HG03196 (cell line): ENCODE data around the gene SGO2.
"Not testable (repeated sequence)": the region's sequence is repeated elsewhere in the genome, so short reads cannot be mapped to it uniquely, and the experiment has no call there.

Experiments
- ATAC-seq: cut with Tn5 transposase; IDR thresholded peaks from one replicate; pipeline ENCODE4 v1.9.1; 2021; ENCODE audit not compliant: unreplicated experiment

The SGO2 gene

DNA sequence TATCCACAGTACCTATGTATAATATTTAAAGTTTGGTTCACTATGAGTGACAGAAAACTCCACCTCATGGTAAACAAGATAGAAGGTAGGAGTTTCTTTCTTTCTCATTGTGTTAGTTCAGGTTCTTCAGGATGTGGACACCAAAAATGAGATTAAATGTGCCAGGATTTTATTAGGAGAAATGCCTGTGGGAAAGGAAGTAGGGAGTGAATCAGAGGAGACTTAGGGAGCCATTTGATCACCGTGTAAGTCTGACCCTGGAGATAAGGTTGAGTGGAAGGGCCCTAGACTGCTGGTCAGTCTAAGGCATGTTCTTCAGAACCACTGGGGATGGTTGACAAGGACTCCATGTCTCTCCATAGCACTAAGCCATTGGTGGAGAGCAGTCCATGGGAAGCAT lies 67.9 kb downstream of the SGO2 start:
- ATAC-seq, result no peak

GRCh38 chr2:200595913-200596312 lies 69.9 kb downstream of the SGO2 start:
- no peak for ATAC-seq

- no peak for ATAC-seq
Measured at GRCh38 chr2:200596774-200597570, 71.0 kb downstream of the SGO2 start.

- ATAC-seq, result no peak
Measured at GRCh38 chr2:200599206-200599605, 73.2 kb downstream of the SGO2 start.

DNA sequence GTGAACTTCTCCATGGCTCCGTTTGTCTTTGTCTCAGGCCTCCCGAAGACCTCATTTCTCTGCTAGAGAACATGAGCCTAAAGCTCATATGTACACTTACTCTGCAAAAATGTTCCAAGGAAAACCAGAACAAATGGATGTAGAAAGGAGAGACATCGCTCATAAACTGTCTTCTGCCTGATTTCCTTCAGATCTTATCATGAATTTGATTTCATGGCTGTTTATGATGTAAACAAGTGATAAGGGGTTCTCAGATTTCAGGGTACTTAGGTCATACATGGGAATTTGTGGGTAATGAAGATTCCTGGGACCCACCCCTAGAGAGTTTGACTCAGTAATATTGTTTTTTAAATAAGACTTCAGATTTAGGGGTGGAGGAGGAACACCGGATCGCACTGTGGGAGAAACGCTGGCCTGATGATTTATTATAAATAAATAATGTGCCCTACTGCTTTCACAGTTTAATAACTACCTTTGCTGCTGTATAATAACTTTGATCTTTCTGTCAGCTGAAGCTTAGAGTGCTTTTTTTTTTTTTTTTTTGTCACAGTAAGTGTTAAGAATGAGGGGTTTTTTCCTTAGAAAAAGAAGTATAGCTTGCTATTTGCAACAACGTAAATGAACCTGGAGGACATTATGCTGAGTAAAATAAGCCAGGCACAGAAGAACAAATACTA lies 74.7 kb downstream of the SGO2 start:
- ATAC-seq, result no peak

GRCh38 chr2:200602584-200602983 lies 76.6 kb downstream of the SGO2 start:
- ATAC-seq, result no peak

DNA sequence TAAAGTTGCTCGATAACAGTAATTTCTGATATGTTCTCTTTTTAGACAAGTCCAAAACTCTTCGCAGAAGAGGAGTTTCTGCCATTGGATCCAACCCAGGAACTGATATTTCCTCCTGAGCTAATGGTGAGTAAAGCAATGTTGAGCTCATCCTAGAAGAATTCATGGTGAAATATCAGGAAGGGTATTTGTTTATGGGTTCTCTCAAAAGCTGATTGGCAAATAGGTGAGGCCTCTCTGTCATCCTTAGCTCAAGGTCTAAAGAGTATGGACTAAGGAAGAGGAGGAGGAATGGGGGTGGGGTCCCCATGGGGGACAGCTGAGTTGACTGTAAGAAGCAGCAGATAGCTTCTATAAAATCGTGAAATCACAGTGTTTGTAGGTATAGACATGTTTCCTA lies 78.0 kb downstream of the SGO2 start:
- no peak for ATAC-seq

- ATAC-seq, result no peak
Measured at GRCh38 chr2:200604571-200605255, 78.7 kb downstream of the SGO2 start.

- ATAC-seq, result no peak
Measured at GRCh38 chr2:200608341-200609027, 82.5 kb downstream of the SGO2 start.

- ATAC-seq, result no peak
Measured at GRCh38 chr2:200609028-200609614, 83.1 kb downstream of the SGO2 start.

DNA sequence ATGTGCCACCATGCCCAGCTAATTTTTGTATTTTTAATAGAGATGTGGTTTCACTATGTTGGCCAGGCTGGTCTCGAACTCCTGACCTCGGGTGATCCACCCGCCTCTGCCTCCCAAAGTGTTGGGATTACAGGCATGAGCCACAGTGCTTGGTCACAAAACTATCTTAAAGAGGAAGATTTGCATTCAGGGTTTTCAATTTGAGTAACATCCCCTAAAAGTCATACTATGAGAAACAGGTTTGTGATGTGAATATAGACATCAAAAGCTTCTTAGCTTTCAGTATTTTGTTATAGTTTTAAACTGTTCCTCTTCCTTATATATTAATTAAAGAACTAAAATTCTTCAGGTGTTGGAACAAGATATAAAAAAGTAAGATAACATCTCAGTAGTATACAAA lies 84.2 kb downstream of the SGO2 start:
- not testable (repeated sequence) for ATAC-seq

DNA sequence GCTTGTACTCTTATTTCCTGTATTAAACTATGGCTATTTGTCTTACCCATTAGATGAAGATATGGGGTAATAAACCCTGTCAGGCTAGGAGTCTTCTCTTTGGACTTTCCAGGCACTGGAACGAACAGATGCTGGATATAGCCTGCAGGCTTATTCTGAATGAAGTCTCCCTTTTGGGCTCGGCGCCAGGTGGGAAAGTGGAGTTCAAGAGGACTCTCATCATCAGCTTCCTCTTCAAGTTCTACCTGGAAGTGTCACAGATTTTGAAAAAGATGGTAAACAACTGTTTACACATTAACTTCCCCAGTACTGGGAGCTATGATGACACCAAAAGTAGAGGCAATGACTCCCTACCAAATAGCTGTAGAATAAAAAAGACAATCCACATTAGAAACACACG lies 87.7 kb downstream of the SGO2 start:
- ATAC-seq, result no peak

DNA sequence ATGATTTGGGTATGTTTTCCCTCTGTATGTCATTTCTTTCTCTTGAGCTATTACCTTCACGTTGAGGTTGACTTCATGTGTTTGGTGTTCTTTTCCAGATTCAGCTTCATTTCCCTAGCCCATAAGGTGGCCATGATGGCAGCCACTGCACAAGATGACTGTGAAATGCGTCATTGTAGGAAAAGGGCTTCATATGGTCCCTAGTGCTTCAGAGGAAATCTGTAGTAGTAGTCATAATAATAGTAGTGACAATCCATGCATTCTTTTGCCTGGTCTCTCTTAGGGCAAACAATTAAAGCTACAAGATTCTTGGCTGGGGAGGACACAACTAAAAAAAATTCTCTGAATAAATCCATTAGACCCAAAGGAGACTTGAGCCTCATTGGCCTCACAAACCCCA lies 88.2 kb downstream of the SGO2 start:
- ATAC-seq, result no peak

DNA sequence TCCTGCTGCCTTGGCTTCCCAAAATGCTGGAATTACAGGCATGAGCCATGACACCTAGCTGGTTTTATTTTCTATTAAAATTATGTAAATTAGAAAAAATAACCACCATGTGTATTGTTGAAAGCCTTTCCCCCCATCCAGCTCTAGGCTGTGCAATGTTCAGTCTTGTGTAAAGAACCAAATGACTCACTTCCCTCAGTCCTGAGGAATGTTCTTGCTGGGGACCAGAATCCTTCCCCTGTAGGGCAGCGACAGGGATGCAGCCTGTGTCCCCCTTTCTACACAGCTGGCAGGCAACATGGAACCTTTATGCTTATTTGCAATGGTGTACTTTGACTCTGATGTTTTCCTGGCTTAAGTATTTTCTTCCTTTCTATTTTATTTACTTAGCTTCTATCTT lies 89.2 kb downstream of the SGO2 start:
- no peak for ATAC-seq

DNA sequence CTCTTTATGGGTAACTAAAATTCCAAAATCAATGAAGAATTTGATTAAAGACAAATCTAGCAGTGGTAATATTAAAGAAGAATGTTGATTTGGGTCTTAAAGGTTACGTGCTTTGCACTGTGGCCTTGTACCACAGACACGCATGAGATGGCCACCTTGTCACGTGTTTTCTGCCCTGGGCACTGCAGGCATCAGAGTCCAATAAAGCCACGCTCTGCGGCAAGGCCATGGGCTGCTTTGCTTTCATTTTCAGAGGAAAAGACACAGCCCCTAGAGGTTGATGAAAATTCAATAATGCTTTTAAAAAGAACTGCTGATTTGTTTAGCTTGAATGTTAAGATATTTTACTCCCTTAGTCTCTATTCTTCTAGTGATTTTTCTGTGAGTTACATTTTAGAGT lies 90.2 kb downstream of the SGO2 start:
- ATAC-seq, result no peak

GRCh38 chr2:200616656-200617055 lies 90.6 kb downstream of the SGO2 start:
- ATAC-seq, result no peak

DNA sequence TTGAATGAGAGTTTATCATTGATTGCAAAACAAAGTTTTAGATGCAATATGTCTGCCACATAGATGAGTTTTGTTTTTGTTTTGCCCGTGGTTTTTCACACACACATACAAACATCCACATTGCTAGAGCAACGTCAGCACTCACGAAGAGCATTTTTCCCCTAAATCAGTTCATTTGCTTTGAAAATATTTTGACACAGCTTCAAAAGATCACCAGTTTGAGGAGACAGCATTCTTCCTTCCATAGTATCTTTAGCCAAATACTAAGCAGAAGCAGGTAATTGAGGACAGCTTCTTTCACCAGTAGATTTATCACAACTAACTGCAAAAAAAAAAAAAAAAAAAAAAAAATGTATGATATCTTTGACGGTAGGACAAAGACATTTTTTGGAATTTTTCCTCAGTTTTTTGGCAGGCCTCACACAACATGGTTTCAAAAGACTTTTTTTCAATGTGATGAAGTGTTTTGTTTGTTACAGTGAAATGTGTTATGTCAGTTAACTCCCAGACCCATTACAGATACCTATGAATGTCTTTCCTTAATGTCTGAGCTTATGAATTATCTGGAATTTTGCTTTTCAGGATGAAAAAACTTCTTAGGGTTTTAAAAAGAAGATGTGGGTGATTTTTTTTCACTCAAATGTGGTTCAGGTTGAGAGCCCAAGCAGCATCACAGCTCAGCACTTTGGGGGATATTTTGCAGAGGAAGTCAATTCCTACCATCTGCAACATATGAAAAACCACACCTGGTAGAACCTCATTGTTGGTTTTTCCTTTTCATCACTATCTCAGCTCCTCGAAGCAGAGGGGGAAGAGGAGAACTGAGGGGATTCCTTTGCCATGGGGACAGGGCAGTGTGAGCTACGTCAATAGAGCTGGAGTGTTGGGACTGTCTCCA lies 91.4 kb downstream of the SGO2 start:
- no peak for ATAC-seq

- no peak for ATAC-seq
Measured at GRCh38 chr2:200618054-200618419, 92.0 kb downstream of the SGO2 start.

- no peak for ATAC-seq
Measured at GRCh38 chr2:200618590-200619021, 92.6 kb downstream of the SGO2 start.

DNA sequence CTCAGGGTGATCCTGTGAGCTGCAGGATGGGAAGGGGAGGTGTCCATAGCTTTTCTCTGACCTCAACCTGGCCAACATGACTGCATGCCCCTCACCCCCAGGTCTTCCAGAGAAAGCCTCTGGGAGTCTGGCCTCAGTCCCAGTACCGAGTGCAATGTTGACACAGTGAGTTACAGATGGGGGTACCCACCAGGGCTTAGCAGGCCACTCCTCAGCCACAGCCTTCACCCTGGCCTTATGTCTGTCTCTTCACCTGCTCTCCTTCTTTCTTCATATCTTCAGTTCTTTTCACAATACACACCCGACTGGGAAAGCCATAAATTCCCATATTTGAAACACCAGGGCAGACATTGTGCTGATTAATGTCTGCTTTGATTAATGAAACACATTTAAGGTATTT lies 93.3 kb downstream of the SGO2 start:
- no peak for ATAC-seq
